ENCODE measurements around the gene GPANK1. TPM values are rescaled to one million over a fixed set of nuclear protein-coding genes. Genes with fewer than 3 reads are reported as not detected.

Gene GPANK1
- total and polyA plus RNA-seq, 2 of the 13 experiments (the other 11 are each of a cell fraction or from before 2014, with no cell fraction given), result 15.4 to 22.8 TPM

DNA sequence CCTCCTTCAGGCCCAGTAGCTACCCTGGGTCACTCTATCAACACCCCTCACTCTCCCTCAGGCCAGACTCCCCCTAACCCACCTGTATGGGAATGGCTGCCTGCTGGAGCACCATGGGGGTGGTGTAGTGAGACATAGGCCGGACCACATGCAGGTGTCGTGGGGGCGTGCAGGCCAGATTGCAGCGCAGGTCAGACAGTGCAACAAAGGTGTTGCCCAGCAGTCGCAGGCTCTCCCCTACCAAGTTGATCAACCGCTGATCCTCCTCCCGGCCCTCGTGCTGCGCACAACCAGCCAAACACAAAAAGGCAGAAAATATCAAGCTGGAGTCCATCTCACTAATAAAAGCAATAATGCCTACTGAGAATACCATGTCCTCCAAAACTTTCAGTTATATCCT, 19.5 kb downstream of the GPANK1 start (continued):
- TF ChIP-seq, protein P1, sequence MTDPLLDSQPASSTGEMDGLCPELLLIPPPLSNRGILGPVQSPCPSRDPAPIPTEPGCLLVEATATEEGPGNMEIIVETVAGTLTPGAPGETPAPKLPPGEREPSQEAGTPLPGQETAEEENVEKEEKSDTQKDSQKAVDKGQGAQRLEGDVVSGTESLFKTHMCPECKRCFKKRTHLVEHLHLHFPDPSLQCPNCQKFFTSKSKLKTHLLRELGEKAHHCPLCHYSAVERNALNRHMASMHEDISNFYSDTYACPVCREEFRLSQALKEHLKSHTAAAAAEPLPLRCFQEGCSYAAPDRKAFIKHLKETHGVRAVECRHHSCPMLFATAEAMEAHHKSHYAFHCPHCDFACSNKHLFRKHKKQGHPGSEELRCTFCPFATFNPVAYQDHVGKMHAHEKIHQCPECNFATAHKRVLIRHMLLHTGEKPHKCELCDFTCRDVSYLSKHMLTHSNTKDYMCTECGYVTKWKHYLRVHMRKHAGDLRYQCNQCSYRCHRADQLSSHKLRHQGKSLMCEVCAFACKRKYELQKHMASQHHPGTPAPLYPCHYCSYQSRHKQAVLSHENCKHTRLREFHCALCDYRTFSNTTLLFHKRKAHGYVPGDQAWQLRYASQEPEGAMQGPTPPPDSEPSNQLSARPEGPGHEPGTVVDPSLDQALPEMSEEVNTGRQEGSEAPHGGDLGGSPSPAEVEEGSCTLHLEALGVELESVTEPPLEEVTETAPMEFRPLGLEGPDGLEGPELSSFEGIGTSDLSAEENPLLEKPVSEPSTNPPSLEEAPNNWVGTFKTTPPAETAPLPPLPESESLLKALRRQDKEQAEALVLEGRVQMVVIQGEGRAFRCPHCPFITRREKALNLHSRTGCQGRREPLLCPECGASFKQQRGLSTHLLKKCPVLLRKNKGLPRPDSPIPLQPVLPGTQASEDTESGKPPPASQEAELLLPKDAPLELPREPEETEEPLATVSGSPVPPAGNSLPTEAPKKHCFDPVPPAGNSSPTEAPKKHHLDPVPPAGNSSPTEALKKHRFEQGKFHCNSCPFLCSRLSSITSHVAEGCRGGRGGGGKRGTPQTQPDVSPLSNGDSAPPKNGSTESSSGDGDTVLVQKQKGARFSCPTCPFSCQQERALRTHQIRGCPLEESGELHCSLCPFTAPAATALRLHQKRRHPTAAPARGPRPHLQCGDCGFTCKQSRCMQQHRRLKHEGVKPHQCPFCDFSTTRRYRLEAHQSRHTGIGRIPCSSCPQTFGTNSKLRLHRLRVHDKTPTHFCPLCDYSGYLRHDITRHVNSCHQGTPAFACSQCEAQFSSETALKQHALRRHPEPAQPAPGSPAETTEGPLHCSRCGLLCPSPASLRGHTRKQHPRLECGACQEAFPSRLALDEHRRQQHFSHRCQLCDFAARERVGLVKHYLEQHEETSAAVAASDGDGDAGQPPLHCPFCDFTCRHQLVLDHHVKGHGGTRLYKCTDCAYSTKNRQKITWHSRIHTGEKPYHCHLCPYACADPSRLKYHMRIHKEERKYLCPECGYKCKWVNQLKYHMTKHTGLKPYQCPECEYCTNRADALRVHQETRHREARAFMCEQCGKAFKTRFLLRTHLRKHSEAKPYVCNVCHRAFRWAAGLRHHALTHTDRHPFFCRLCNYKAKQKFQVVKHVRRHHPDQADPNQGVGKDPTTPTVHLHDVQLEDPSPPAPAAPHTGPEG (CRISPR knock-in tag; IDR thresholded peaks at IDR 0.05), result no peak
- TF ChIP-seq MAZ (IDR thresholded peaks at IDR 0.05; ENCODE audit: borderline replicate concordance, low read depth, low read length), result no peak
- no peak for TF ChIP-seq MAZ (CRISPR knock-in tag; IDR thresholded peaks at IDR 0.05; ENCODE audit: low read depth)
- TF ChIP-seq, protein P2, sequence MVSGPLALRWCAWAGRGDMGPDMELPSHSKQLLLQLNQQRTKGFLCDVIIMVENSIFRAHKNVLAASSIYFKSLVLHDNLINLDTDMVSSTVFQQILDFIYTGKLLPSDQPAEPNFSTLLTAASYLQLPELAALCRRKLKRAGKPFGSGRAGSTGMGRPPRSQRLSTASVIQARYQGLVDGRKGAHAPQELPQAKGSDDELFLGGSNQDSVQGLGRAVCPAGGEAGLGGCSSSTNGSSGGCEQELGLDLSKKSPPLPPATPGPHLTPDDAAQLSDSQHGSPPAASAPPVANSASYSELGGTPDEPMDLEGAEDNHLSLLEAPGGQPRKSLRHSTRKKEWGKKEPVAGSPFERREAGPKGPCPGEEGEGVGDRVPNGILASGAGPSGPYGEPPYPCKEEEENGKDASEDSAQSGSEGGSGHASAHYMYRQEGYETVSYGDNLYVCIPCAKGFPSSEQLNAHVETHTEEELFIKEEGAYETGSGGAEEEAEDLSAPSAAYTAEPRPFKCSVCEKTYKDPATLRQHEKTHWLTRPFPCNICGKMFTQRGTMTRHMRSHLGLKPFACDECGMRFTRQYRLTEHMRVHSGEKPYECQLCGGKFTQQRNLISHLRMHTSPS (CRISPR knock-in tag; IDR thresholded peaks at IDR 0.05; ENCODE audit: low read depth), result no peak
- TF ChIP-seq, protein P3, sequence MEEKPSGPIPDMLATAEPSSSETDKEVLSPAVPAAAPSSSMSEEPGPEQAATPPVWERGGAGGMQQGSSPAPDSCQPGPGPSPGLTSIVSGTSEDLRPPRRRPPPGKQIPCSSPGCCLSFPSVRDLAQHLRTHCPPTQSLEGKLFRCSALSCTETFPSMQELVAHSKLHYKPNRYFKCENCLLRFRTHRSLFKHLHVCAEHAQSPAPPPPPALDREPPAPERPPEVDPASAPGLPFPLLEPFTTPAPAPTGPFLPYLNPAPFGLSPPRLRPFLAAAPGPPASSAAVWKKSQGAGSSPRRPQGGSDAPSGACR (CRISPR knock-in tag; IDR thresholded peaks at IDR 0.05), result no peak
- TF ChIP-seq CENPT (CRISPR knock-in tag; IDR thresholded peaks at IDR 0.05; ENCODE audit: low read depth), result no peak
- TF ChIP-seq JUND (CRISPR knock-in tag; IDR thresholded peaks at IDR 0.05), result no peak
- no peak for TF ChIP-seq ZNF839 (CRISPR knock-in tag; IDR thresholded peaks at IDR 0.05; ENCODE audit: borderline replicate concordance)
- TF ChIP-seq ZNF382 (CRISPR knock-in tag; IDR thresholded peaks at IDR 0.05; ENCODE audit: borderline replicate concordance), result no peak

Data from HepG2 (cell line).